GM19438 (cell line): Measurements from ENCODE around the gene INSIG2.
"Not testable (repeated sequence)": the region's sequence is repeated elsewhere in the genome, so short reads cannot be mapped to it uniquely, and the experiment has no call there.

Experiments
- ATAC-seq: cut with Tn5 transposase; IDR thresholded peaks from one replicate; pipeline ENCODE4 v1.9.1; 2021; ENCODE audit warnings: low read depth; ENCODE audit not compliant: unreplicated experiment

Gene INSIG2

GRCh38 chr2:118059919-118060478 lies 28.3 kb upstream of the INSIG2 start:
- no peak for ATAC-seq

- peak; percentile 68 for ATAC-seq
Measured at GRCh38 chr2:118061135-118061955, 26.9 kb upstream of the INSIG2 start.

GRCh38 chr2:118062048-118062447 lies 26.2 kb upstream of the INSIG2 start:
- no peak for ATAC-seq

- ATAC-seq, result no peak
Measured at GRCh38 chr2:118062669-118063068, 25.6 kb upstream of the INSIG2 start.

GRCh38 chr2:118065015-118065706 lies 23.1 kb upstream of the INSIG2 start:
- no peak for ATAC-seq

GRCh38 chr2:118065921-118066511 lies 22.3 kb upstream of the INSIG2 start:
- no peak for ATAC-seq

GRCh38 chr2:118077636-118078247 lies 10.5 kb upstream of the INSIG2 start:
- ATAC-seq, result no peak

GRCh38 chr2:118078734-118079133 lies 9.5 kb upstream of the INSIG2 start:
- ATAC-seq, result no peak

GRCh38 chr2:118084491-118085089 lies 3.7 kb upstream of the INSIG2 start:
- ATAC-seq, result no peak

GRCh38 chr2:118085173-118086023 lies 2.9 kb upstream of the INSIG2 start:
- ATAC-seq, result no peak

- no peak for ATAC-seq
Measured at GRCh38 chr2:118086024-118086633, 2.1 kb upstream of the INSIG2 start.

GRCh38 chr2:118089139-118089800 lies 999 bp downstream of the INSIG2 start:
- ATAC-seq, result peak; percentile 38

- no peak for ATAC-seq
Measured at GRCh38 chr2:118090387-118091139, 2.3 kb downstream of the INSIG2 start.

GRCh38 chr2:118091140-118091478 lies 2.8 kb downstream of the INSIG2 start:
- ATAC-seq, result no peak

- no peak for ATAC-seq
Measured at GRCh38 chr2:118091631-118092030, 3.4 kb downstream of the INSIG2 start.

- ATAC-seq, result not testable (repeated sequence)
Measured at GRCh38 chr2:118094102-118094501, 5.8 kb downstream of the INSIG2 start.

GRCh38 chr2:118094503-118094902 lies 6.2 kb downstream of the INSIG2 start:
- ATAC-seq, result no peak

GRCh38 chr2:118095610-118096009 lies 7.3 kb downstream of the INSIG2 start:
- ATAC-seq, result no peak
